GM19467 (cell line): ENCODE results near the gene TMEM170A.
A peak's percentile ranks its signal among the peaks of the same experiment; 100 is the strongest.
"Not testable (repeated sequence)": the region's sequence is repeated elsewhere in the genome, so short reads cannot be mapped to it uniquely, and the experiment has no call there.

ENCODE experiments used
- ATAC-seq: cut with Tn5 transposase; IDR thresholded peaks from one replicate; pipeline ENCODE4 v1.9.1; 2021; ENCODE audit warnings: mild to moderate bottlenecking, moderate library complexity; ENCODE audit not compliant: unreplicated experiment

The TMEM170A gene

DNA sequence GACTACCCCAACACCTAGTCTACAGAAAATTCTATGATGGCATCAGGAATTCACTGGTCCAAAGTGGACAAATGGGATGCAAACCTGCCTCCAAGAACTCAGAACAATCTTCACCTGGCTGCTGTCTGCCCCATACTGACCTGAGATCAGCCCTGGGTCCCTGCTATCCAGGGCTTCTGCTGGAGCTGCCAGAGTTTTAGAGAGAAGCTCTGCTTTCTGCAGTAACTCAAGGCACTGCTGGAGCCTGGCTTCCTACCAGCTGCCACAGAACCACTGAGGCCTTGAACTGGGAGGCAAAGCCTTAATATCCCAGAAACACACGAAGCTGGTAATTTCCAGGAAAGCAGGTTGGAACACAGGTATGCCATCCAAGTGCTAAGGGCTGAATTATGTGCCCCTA lies 7.5 kb downstream of the TMEM170A start:
- no peak for ATAC-seq

DNA sequence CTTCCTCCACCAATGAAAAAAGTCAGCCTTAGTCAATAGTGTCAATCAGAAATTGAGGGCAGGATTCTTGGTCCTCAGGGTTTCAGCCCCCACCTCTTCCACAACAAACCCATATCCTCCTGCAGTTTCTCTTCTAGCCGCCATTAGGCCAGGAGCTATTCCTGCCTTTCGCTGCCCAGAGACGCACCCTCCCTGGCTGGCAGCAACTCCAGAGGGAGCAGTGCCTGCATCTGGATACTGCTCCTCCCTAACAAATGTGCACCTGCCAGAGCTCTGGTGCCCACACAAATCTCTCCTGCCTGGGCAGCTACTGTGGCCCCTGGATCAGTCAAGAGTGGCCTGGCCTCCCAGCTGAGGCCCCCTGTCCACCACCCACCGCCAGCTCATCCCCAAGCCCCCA lies 8.0 kb downstream of the TMEM170A start:
- not testable (repeated sequence) for ATAC-seq

GRCh38 chr16:75455677-75456076 lies 8.8 kb downstream of the TMEM170A start:
- ATAC-seq = no peak

DNA sequence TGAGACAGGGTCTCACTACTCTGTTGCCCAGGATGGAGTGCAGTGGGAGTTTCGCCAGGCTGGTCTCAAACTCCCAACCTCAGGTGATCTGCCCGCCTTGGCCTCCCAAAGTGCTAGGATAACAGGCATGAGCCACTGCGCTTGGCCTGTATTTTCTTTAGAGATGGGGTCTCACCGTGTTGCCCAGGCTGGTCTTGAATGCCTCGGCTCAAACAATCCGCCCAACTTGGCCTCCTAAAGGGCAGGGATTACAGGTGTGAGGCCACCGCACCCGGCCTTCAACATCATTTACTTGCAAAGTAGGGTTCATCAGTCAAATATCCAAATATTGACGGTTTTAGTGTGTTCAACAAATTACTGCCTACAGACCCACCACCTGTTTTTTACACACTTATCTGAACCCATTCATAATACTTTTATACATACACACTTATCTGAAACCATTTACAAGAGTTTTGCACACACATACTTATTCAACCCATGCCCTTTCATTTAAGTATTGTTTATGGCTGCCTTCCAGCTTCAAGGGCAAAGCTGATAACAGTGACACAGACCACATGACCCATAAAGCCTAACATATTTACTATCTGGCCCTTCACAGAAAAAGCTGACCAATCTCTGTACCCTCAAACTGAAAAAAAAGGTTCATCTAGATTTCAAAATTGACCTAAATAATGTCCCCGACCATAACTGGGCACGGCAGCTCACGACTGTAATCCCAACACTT lies 11.9 kb downstream of the TMEM170A start:
- no peak for ATAC-seq

GRCh38 chr16:75446416-75446815 lies 18.1 kb downstream of the TMEM170A start:
- no peak for ATAC-seq

GRCh38 chr16:75445298-75445697 lies 19.2 kb downstream of the TMEM170A start:
- no peak for ATAC-seq

GRCh38 chr16:75443298-75443697 lies 21.2 kb downstream of the TMEM170A start:
- ATAC-seq = no peak

DNA sequence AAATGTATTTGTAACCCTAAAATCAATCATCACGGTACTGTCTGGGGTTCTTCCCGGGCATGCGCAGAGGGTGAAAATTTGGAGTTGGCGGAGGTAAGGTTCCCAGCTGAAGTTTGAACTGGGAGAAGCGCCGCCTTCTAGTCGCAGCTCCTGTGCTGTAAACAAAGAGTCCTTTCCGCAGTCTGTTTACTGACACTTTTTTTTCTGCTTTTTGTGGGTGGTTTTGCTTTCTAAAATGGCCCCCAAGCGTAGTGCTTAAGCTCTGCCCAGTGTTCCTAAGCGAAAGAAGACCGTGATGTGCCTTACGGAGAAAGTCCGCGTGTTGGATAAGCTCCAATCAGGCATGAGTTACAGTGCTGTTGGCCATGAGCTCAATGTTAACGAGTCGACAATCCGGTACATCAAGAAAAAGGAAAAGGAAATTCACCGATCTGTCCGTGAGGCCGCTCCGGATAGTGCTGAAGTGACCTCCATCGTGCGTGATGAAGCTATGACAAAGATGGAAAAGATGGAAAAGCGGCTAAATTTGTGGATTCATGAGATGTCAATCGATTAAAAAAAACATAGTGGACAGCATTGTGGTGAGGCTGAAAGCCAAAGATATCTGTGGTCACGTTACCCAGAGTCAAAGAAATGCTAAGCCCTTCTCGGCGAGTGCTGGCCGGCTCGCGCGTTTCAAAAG lies 30.6 kb downstream of the TMEM170A start:
- peak; percentile 59 for ATAC-seq

- ATAC-seq = peak; percentile 94
Measured at GRCh38 chr16:75432828-75433731, 31.4 kb downstream of the TMEM170A start, which contains the start of gene CFDP1. CFDP1 (minus strand) TSS chr16:75433503; CDS start chr16:75433352, 151 bp downstream.

- no peak for ATAC-seq
Measured at GRCh38 chr16:75429621-75430403, 34.7 kb downstream of the TMEM170A start.

- ATAC-seq = not testable (repeated sequence)
Measured at GRCh38 chr16:75426524-75426923, 38.0 kb downstream of the TMEM170A start.

- ATAC-seq = not testable (repeated sequence)
Measured at GRCh38 chr16:75424105-75424762, 40.3 kb downstream of the TMEM170A start.

GRCh38 chr16:75423723-75424104 lies 40.8 kb downstream of the TMEM170A start:
- no peak for ATAC-seq

DNA sequence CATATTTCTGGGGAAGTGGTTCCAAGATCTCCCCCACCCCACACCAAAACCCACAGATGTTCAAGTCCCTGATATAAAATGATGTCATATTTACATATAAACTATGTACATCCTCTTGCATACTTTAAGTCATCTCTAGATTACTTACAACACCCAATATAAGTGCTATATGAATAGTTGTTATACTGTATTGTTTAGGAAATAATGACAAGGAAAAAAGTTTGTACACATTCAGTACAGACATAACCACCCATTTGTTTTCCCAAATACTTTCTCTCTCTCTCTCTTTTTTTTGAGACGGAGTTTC lies 42.7 kb downstream of the TMEM170A start:
- ATAC-seq = no peak

DNA sequence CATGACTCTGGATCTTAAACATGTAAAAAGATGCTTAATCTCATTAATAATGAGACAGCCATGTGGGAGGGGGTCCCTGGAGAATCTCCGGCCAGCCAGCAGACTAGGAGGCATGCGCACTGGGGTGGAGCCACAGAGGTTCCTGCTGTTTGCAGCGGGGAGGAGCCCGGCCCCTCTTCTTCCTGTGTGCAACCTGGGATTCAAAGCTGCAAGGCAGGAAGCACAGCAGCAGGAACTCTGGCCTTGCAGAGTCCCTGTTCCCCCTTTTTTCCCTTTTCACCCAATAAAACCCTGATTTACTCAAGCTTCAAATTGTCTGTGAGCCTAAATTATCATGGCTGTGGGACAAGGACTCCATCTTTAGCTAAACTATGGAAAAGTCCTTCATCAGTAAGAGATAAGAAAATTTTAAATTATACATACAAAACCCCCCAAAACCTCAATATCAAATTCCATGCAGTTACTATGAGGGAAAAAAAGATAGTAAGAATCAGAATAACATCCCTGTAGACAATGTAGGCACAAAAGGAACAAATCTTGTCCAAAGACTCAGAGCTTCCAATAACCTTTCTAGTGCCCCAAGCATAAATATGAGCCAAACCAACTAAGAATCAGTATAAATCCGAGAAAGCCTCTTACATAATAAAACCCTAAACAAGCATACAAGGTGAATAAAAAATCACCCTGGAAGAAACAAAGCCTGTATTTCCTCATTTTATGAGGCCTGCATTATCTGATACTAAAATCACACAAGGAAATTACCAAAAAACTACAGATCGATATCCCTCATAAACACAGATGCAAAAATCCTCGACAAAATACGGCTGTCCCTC lies 43.3 kb downstream of the TMEM170A start:
- peak; percentile 59 for ATAC-seq

GRCh38 chr16:75416904-75417565 lies 47.5 kb downstream of the TMEM170A start:
- no peak for ATAC-seq

- ATAC-seq = no peak
Measured at GRCh38 chr16:75415169-75415905, 49.2 kb downstream of the TMEM170A start.

DNA sequence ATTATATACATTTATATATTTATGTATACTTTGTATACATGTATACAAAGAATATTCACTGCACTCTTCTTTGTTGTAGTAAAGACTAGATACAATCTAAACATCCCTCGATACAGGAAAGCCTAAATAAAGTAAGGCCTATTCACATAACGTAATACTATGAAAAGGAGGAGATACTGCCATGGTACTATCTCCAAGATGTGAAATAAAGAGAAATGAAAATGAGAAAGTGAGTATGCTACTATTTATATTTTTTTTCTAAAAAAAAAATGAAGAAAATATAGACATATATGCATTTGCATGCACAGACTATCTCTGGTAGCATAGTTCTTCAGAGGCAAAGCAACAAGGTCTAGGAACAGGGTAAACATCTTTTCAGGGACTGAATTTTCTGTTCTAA lies 50.5 kb downstream of the TMEM170A start:
- ATAC-seq = no peak
